A549 (cell line): ENCODE data around the gene ELANE. TPM values are rescaled to one million over a fixed set of nuclear protein-coding genes. Genes with fewer than 3 reads are reported as not detected.

Experiments
- ATAC-seq, 2 experiments: fragments of 200-7000 bp in 1 of 2; fragments of >200 bp in 1 of 2; cut with Nextera tagmentation in 1 of 2; cut with Tn5 transposase in 1 of 2; 3 replicates each; pipeline versions ENCODE4 v1.8.0 to v1.9.1; 2018 to 2020; ENCODE audit warnings: mild to moderate bottlenecking in 1 of 2, moderate library complexity in 1 of 2
- CTCF ChIA-PET: fragments of 300-600 bp; sonication (Branson Sonifier 250); formaldehyde crosslinking; extraction: SDS; loops from one replicate; lab custom pipeline; 2021; ENCODE audit warnings: antibody characterized with exemption, inconsistent platforms; lab: Yijun Ruan, JAX
- POLR2A ChIA-PET: fragments of 350-600 bp; formaldehyde crosslinking; extraction: SDS; loops from one replicate; lab custom pipeline; 2021; ENCODE audit warnings: antibody characterized with exemption, inconsistent platforms; lab: Yijun Ruan, JAX
- DNase-seq, 2 experiments: peaks; one replicate each; pipeline versions ENCODE4 v3.0.0 to v3.0.0-alpha.2; 2011 to 2016; ENCODE audit warnings: low read depth in 1 of 2, low spot score in 1 of 2
- FAIRE-seq: peaks from 2 replicates; lab custom pipeline; 2011; peaks lifted over from hg19 to GRCh38; lab: Jason Lieb, UNC
- H3K27ac ChIP-seq, 2 experiments: fragments of >200 bp; sonication (Bioruptor Twin); formaldehyde crosslinking; 3 replicates each; pipeline ENCODE4 v1.5.1; 2016 to 2017
- H3K4me1 ChIP-seq: fragments of >200 bp; sonication (Bioruptor Twin); formaldehyde crosslinking; 3 replicates; pipeline ENCODE4 v1.6.1; 2016
- H3K4me2 ChIP-seq: fragments of >200 bp; sonication (Bioruptor Twin); formaldehyde crosslinking; 3 replicates; pipeline ENCODE4 v1.6.1; 2016
- H3K4me3 ChIP-seq: fragments of >200 bp; sonication (Bioruptor Twin); formaldehyde crosslinking; 3 replicates; pipeline ENCODE4 v1.5.1; 2016
- H3K9me3 ChIP-seq: fragments of >200 bp; sonication (Bioruptor Twin); formaldehyde crosslinking; 3 replicates; pipeline ENCODE4 v1.6.1; 2016
- BCL3 ChIP-seq: fragments of >200 bp; sonication (Bioruptor Twin); formaldehyde crosslinking; IDR thresholded peaks from 3 replicates; pipeline ENCODE4 v1.6.1; 2016
- CEBPB ChIP-seq, 2 experiments: fragments of >200 bp in 1 of 2; sonication (Bioruptor Twin) in 1 of 2; formaldehyde crosslinking in 1 of 2; IDR thresholded peaks; 2 replicates each; pipeline ENCODE4 v1.6.1; 2012 to 2016
- CHD2 ChIP-seq: fragments of 150-350 bp; IDR thresholded peaks from 2 replicates; pipeline ENCODE4 v1.6.1; 2014; ENCODE audit warnings: low read length; ENCODE audit not compliant: partially characterized antibody
- E2F6 ChIP-seq: IDR thresholded peaks from 2 replicates; pipeline ENCODE4 v1.6.1; 2012; ENCODE audit warnings: low read depth, borderline replicate concordance
- EHF ChIP-seq: fragments of 250-450 bp; sonication (Bioruptor Pico); IDR thresholded peaks from 2 replicates; pipeline ENCODE4 v1.5.0; 2020; ENCODE audit warnings: mild to moderate bottlenecking
- ELK1 ChIP-seq: fragments of 150-350 bp; IDR thresholded peaks from 2 replicates; pipeline ENCODE4 v1.6.1; 2014; ENCODE audit warnings: low read depth, mild to moderate bottlenecking, low read length
- ESRRA ChIP-seq: fragments of 150-350 bp; IDR thresholded peaks from 2 replicates; pipeline ENCODE4 v1.6.1; 2014; ENCODE audit warnings: mild to moderate bottlenecking, low read length, borderline replicate concordance
- FOSL2 ChIP-seq, 2 experiments: fragments of 450-650 bp in 1 of 2; fragments of >200 bp in 1 of 2; sonication (Bioruptor Twin) in 1 of 2; formaldehyde crosslinking; IDR thresholded peaks; 2 replicates each; pipeline versions ENCODE4 v1.5.0 to v1.6.1; 2016 to 2020; ENCODE audit warnings: mild to moderate bottlenecking in 1 of 2, moderate library complexity in 1 of 2
- FOXS1 ChIP-seq: fragments of 250-450 bp; sonication (Bioruptor Pico); IDR thresholded peaks from 2 replicates; pipeline ENCODE4 v1.5.0; 2020; ENCODE audit warnings: mild to moderate bottlenecking, moderate library complexity
- GATA3 ChIP-seq: IDR thresholded peaks from 2 replicates; pipeline ENCODE4 v1.6.1; 2012; ENCODE audit warnings: borderline replicate concordance
- HDAC2 ChIP-seq: fragments of 200-600 bp; sonication (generic); IDR thresholded peaks from 2 replicates; pipeline ENCODE4 v1.6.1; 2016
- HES2 ChIP-seq: fragments of >200 bp; sonication (Bioruptor Twin); formaldehyde crosslinking; IDR thresholded peaks from 2 replicates; pipeline ENCODE4 v1.6.1; 2016
- JUN ChIP-seq, 2 experiments: fragments of >200 bp; sonication (Bioruptor Twin); formaldehyde crosslinking; IDR thresholded peaks; 2 replicates in 1 of 2; 3 replicates in 1 of 2; pipeline ENCODE4 v1.6.1; 2016 to 2017
- MAX ChIP-seq: IDR thresholded peaks from 2 replicates; pipeline ENCODE4 v1.6.1; 2012
- NPAS2 ChIP-seq: fragments of 250-450 bp; sonication (Bioruptor Pico); IDR thresholded peaks from 2 replicates; pipeline ENCODE4 v1.8.0; 2022; ENCODE audit warnings: mild to moderate bottlenecking, moderate library complexity, borderline replicate concordance
- NR3C1 ChIP-seq: fragments of >200 bp; sonication (Bioruptor Twin); formaldehyde crosslinking; IDR thresholded peaks from 3 replicates; pipeline ENCODE4 v1.6.1; 2017
- PHF8 ChIP-seq: fragments of 200-600 bp; sonication (generic); IDR thresholded peaks from 2 replicates; pipeline ENCODE4 v1.6.1; 2016; ENCODE audit warnings: low read depth, mild to moderate bottlenecking, antibody characterized with exemption, moderate library complexity, borderline replicate concordance
- POLR2A ChIP-seq: IDR thresholded peaks from 2 replicates; pipeline ENCODE4 v1.6.1; 2012; ENCODE audit warnings: mild to moderate bottlenecking, low read length
- POLR2AphosphoS2 ChIP-seq: conservative IDR thresholded peaks from 2 replicates; pipeline ENCODE4 v1.6.1; 2012; ENCODE audit warnings: low read length, improper control_type of control experiment, inconsistent platforms
- RNF2 ChIP-seq: fragments of 200-600 bp; sonication (generic); IDR thresholded peaks from 2 replicates; pipeline ENCODE4 v1.6.1; 2016; ENCODE audit warnings: low read depth, mild to moderate bottlenecking, antibody characterized with exemption, moderate library complexity, borderline replicate concordance
- TFCP2L1 ChIP-seq: fragments of 250-450 bp; sonication (Bioruptor Pico); IDR thresholded peaks from 2 replicates; pipeline ENCODE4 v1.5.0; 2021; ENCODE audit warnings: mild to moderate bottlenecking
- ZC3H11A ChIP-seq: fragments of 450-650 bp; IDR thresholded peaks from 2 replicates; pipeline ENCODE4 v1.6.1; 2014; ENCODE audit warnings: antibody characterized with exemption, mild to moderate bottlenecking
- WGBS: methylation state at CpG from one replicate; pipeline ENCODE4 v1.1.6; 2017; ENCODE audit errors: missing lambda C conversion rate; 5-methylcytosine and 5-hydroxymethylcytosine counted together
- polyA plus RNA-seq, 4 experiments: library from polyadenylated mRNA; depleted of rRNA in 3 of 4; stranded (reverse); fragments of >200 nt; fragmentation: RNase III in 1 of 4; extraction: RNeasy Plus Mini Kit Qiagen cat#74134 plus additional on column Dnase treatment in 1 of 4; gene quantifications; 2 replicates in 3 of 4; 3 replicates in 1 of 4; pipeline ENCODE4 v1.2.3, GENCODE V29; 2011 to 2017

Gene ELANE
- polyA plus RNA-seq, 2 of the 4 experiments (the other 2 are of a cell fraction): 0.15 to 0.35 TPM

- TF ChIP-seq PHF8: no peak
- no peak for TF ChIP-seq HDAC2
- no peak for TF ChIP-seq CEBPB (IDR thresholded peaks at IDR 0.05)
- TF ChIP-seq JUN (IDR thresholded peaks at IDR 0.05): no peak
- no peak for TF ChIP-seq RNF2
- TF ChIP-seq TFCP2L1: no peak
- TF ChIP-seq POLR2AphosphoS2: no peak
- TF ChIP-seq EHF (CRISPR knock-in tag): no peak
- TF ChIP-seq ESRRA: no peak
- TF ChIP-seq FOSL2 (IDR thresholded peaks at IDR 0.05): no peak
- no peak for TF ChIP-seq FOSL2 (CRISPR knock-in tag; IDR thresholded peaks at IDR 0.05)
- TF ChIP-seq NPAS2: no peak
- no peak for TF ChIP-seq NR3C1
- TF ChIP-seq MAX: no peak
- no peak overlapping the region for H3K4me2 ChIP-seq
- FAIRE-seq (no peak), ATAC-seq (no peak), DNase-seq (no peak)
- H3K4me3 ChIP-seq: no peak overlapping the region
- peaks cover 17% of the 10 kb centered on the region for H3K4me1 ChIP-seq
- POLR2A ChIA-PET: no interaction called here
- CTCF ChIA-PET: no interaction called here
- H3K9me3 ChIP-seq: no peaks in the 10 kb centered on the region
- 88% methylated on average over 26 of the region's 34 CpGs for WGBS
- no peak overlapping the region for H3K27ac ChIP-seq
Observed at GRCh38 chr19:806815-807421, 45.2 kb upstream of the ELANE start.

- POLR2A ChIA-PET: no interaction called here
- Histone ChIP-seq H3K4me2 (no peak overlapping the region), H3K4me3 (no peak overlapping the region), H3K4me1 (peaks cover 8% of the 10 kb centered on the region; the same call in 1 of the 3 replicates)
- TF ChIP-seq ZC3H11A: no peak
- TF ChIP-seq JUN (IDR thresholded peaks at IDR 0.05): no peak
- TF ChIP-seq BCL3: no peak
- no peak for TF ChIP-seq POLR2A
- TF ChIP-seq E2F6: no peak
- no peak for TF ChIP-seq EHF (CRISPR knock-in tag)
- TF ChIP-seq CHD2: no peak
- TF ChIP-seq FOSL2 (IDR thresholded peaks at IDR 0.05): no peak
- TF ChIP-seq FOSL2 (CRISPR knock-in tag; IDR thresholded peaks at IDR 0.05): no peak
- no peak for TF ChIP-seq ELK1
- TF ChIP-seq GATA3: no peak
- no peak for TF ChIP-seq FOXS1 (CRISPR knock-in tag)
- TF ChIP-seq HES2: no peak
- TF ChIP-seq, all 56 proteins: peak for 0
- Histone ChIP-seq H3K9me3 (no peaks in the 10 kb centered on the region), H3K27ac (no peak overlapping the region)
- CTCF ChIA-PET: no interaction called here
- ATAC-seq (no peak), FAIRE-seq (no peak), DNase-seq (no peak)
- WGBS: 94% methylated on average over 30 of the region's 44 CpGs
Observed at GRCh38 chr19:807627-808422, 44.3 kb upstream of the ELANE start.
